Ishikawa (cell line): ENCODE data around the gene GSK3B.

ENCODE experiments used
- CREB1 ChIP-seq: IDR thresholded peaks from 2 replicates; pipeline ENCODE4 v1.6.1; 2012; ENCODE audit warnings: low read depth
- EGR1 ChIP-seq: IDR thresholded peaks from 2 replicates; pipeline ENCODE4 v1.6.1; 2012
- MAX ChIP-seq: IDR thresholded peaks from 2 replicates; pipeline ENCODE4 v1.6.1; 2012
- RAD21 ChIP-seq: IDR thresholded peaks from 2 replicates; pipeline ENCODE4 v1.6.1; 2012; ENCODE audit warnings: low read depth
- REST ChIP-seq: IDR thresholded peaks from 2 replicates; pipeline ENCODE4 v1.6.1; 2012; ENCODE audit warnings: low read depth, mild to moderate bottlenecking
- TAF1 ChIP-seq: IDR thresholded peaks from 2 replicates; pipeline ENCODE4 v1.6.1; 2012; ENCODE audit warnings: low read depth, mild to moderate bottlenecking
- TCF12 ChIP-seq: IDR thresholded peaks from 2 replicates; pipeline ENCODE4 v1.6.1; 2012; ENCODE audit warnings: low read depth

GRCh38 chr3:119826711-119827608 lies 267.3 kb downstream of the GSK3B start:
- TF ChIP-seq MAX (no peak), REST (no peak), RAD21 (no peak), TCF12 (no peak), EGR1 (no peak), CREB1 (no peak), TAF1 (no peak)
